Adrenal gland (tissue), 5 donors: ENCODE data around the gene APP.

Source experiments
- CTCF ChIP-seq, 6 experiments: fragments of 450-650 bp in 4 of 6; fragments of 200-600 bp in 2 of 6; sonication (generic) in 1 of 6; IDR thresholded peaks; 1 replicate in 5 of 6; 2 replicates in 1 of 6; pipeline versions ENCODE4 v1.5.1 to v1.8.0; 2016 to 2021; ENCODE audit warnings: antibody characterized with exemption in 6 of 6, mild to moderate bottlenecking in 2 of 6, moderate library complexity in 1 of 6
- POLR2A ChIP-seq, 2 donors: fragments of 450-650 bp; IDR thresholded peaks; one replicate each; pipeline ENCODE4 v1.6.1; 2017; ENCODE audit warnings: antibody characterized with exemption in 2 of 2, mild to moderate bottlenecking in 2 of 2, moderate library complexity in 1 of 2
- donor health status: DM: no; HTN: no; CAD: no.

GRCh38 chr21:26036916-26037315, 133.7 kb downstream of the APP start:
- TF ChIP-seq POLR2A (IDR thresholded peaks at IDR 0.05), result no peak
- TF ChIP-seq CTCF (IDR thresholded peaks at IDR 0.05), result no peak
